GM13976 (cell line): Measurements from ENCODE around the gene OR56B1.

Source experiments
- DNase-seq: peaks from one replicate; pipeline ENCODE4 v3.0.0; 2012; ENCODE audit warnings: low spot score
- in situ Hi-C: fragments of 300-500 bp; cut with MboI; formaldehyde crosslinking; loops from one replicate; pipeline ENCODE4 v1.12.0; 2022; ENCODE audit warnings: low sequenced_read_pairs, mixed read lengths, inconsistent platforms; ENCODE audit not compliant: unreplicated experiment
- TF ChIP-seq, protein P1 (sequence below): IDR thresholded peaks from 2 replicates; pipeline ENCODE4 v1.5.1; 2012; ENCODE audit warnings: borderline replicate concordance, mild to moderate bottlenecking; ENCODE audit not compliant: insufficient read depth; ENCODE audit errors: extremely low read depth, missing control alignments, control extremely low read depth

OR56B1 gene

DNA sequence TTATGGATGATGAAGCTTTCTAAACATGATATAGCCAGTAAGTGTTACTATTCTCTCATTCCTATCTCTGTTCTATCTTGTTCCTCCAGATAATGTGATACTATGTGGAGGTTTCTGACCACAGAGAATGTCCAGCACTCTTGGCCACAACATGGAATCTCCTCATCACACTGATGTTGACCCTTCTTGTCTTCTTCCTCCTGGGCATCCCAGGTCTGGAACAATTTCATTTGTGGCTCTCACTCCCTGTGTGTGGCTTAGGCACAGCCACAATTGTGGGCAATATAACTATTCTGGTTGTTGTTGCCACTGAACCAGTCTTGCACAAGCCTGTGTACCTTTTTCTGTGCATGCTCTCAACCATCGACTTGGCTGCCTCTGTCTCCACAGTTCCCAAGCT, 9.9 kb upstream of the OR56B1 start:
- TF ChIP-seq, protein P1, sequence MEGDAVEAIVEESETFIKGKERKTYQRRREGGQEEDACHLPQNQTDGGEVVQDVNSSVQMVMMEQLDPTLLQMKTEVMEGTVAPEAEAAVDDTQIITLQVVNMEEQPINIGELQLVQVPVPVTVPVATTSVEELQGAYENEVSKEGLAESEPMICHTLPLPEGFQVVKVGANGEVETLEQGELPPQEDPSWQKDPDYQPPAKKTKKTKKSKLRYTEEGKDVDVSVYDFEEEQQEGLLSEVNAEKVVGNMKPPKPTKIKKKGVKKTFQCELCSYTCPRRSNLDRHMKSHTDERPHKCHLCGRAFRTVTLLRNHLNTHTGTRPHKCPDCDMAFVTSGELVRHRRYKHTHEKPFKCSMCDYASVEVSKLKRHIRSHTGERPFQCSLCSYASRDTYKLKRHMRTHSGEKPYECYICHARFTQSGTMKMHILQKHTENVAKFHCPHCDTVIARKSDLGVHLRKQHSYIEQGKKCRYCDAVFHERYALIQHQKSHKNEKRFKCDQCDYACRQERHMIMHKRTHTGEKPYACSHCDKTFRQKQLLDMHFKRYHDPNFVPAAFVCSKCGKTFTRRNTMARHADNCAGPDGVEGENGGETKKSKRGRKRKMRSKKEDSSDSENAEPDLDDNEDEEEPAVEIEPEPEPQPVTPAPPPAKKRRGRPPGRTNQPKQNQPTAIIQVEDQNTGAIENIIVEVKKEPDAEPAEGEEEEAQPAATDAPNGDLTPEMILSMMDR = no peak
- in situ Hi-C loops = no loop called here

GRCh38 chr11:5727691-5728090, 8.6 kb upstream of the OR56B1 start:
- TF ChIP-seq, protein P1 = no peak
- in situ Hi-C loops = no loop called here
- DNase-seq = no peak

More for the DNA sequence above, 9.9 kb upstream of the OR56B1 start:
- no peak for DNase-seq

DNA sequence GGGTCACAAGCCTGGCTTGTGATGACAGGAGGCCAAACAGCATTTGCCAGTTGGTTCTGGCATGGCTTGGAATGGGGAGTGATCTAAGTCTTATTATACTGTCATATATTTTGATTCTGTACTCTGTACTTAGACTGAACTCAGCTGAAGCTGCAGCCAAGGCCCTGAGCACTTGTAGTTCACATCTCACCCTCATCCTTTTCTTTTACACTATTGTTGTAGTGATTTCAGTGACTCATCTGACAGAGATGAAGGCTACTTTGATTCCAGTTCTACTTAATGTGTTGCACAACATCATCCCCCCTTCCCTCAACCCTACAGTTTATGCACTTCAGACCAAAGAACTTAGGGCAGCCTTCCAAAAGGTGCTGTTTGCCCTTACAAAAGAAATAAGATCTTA, 843 bp downstream of the OR56B1 start:
- no peak for DNase-seq
- in situ Hi-C loops = no loop called here
- TF ChIP-seq, protein P1 = no peak

- no peak for DNase-seq
- TF ChIP-seq, protein P1 = no peak
- in situ Hi-C loops = no loop called here
These were observed 1.6 kb downstream of the OR56B1 start for GRCh38 chr11:5737670-5738392.

- in situ Hi-C loops = no loop called here
- TF ChIP-seq, protein P1 = no peak
- no peak for DNase-seq
These were observed 2.2 kb downstream of the OR56B1 start for GRCh38 chr11:5738431-5738830.

DNA sequence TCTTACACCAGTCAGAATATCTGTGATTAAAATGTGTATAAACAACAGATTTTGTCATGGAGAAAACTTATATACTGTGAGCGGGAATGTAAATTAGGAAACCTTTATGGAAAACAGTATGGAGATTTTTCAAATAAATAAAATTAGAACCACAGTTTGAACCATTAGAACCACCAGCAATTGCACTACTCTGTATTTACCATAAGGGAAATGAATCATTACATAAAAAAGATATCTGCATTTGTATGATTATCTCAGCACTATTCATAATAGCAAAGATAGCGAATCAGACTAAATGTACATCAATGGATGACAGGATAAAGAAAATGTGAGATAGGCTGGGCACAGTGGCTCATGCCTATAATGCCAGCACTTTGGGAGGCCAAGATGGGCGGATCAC, 10.4 kb downstream of the OR56B1 start:
- no peak for DNase-seq
- TF ChIP-seq, protein P1 = no peak
- in situ Hi-C loops = no loop called here
